HEK293T (cell line): Measurements from ENCODE around the gene ZNF365.

ENCODE experiments used
- ELF4 ChIP-seq: fragments of 450-650 bp; IDR thresholded peaks from 2 replicates; pipeline ENCODE4 v1.6.1; 2017; ENCODE audit warnings: antibody characterized with exemption
- SUZ12 ChIP-seq: fragments of 450-650 bp; IDR thresholded peaks from 2 replicates; pipeline ENCODE4 v1.6.1; 2016; ENCODE audit warnings: mild to moderate bottlenecking

GRCh38 chr10:62333135-62333889, 40.9 kb upstream of the ZNF365 start:
- TF ChIP-seq SUZ12: no peak
- no peak for TF ChIP-seq ELF4
